Inflammatory macrophage treated with lipopolysaccharide for 1 hour (primary cell): Measurements from ENCODE around the gene CTIF.
A peak's percentile ranks its signal among the peaks of the same experiment; 100 is the strongest.

Experiments
- DNase-seq, 2 donors: peaks; one replicate each; pipeline ENCODE4 v3.0.0-alpha.2; 2020 to 2022

Gene CTIF

GRCh38 chr18:48877941-48878340, 339.1 kb downstream of the CTIF start:
- DNase-seq, result no peak

GRCh38 chr18:48878471-48878870, 339.6 kb downstream of the CTIF start:
- no peak for DNase-seq

DNA sequence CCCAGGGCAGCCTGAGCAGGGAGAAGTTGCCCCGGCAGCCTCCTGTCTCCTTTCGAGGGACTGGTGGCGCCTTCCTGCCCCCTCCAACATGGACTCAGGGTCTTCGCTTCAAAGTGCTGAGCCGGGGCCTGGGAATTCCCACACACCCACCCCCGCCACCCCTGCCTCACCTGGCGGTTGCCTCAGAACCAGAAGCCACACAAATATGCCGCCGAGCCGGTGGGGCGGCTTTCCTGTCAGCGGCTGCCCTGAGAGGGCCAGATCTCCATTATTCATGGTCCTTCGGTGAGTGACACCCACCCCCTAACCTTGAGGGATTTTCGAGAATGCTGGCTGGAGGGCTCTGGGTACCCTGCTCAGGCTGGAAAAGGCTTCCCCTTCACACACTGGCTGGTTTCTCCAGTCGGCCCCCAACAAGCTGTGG, 340.2 kb downstream of the CTIF start:
- no peak for DNase-seq

DNA sequence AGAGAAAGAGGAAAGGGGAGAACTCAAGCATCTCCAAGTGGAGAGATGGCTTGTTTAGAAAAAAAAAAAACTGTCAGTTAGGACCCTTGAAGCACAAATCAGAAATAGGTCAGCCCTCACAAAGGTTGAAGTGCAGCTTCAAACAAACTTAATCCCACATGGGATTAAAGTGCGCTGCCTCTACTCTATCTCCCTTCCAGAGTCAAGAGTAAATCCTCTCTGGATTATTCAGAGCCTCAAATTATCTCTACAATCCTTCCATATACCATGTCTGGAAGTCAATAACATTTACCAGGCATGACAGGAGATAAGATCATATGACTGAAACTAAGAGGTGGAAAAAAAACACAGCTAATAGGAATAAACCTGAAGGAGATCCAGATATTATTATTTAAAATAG, 342.1 kb downstream of the CTIF start:
- no peak for DNase-seq

- DNase-seq, result no peak
These were observed 343.5 kb downstream of the CTIF start for GRCh38 chr18:48882379-48882778.

GRCh38 chr18:48884306-48884705, 345.5 kb downstream of the CTIF start:
- DNase-seq, result peak; percentile 33 to 34

DNA sequence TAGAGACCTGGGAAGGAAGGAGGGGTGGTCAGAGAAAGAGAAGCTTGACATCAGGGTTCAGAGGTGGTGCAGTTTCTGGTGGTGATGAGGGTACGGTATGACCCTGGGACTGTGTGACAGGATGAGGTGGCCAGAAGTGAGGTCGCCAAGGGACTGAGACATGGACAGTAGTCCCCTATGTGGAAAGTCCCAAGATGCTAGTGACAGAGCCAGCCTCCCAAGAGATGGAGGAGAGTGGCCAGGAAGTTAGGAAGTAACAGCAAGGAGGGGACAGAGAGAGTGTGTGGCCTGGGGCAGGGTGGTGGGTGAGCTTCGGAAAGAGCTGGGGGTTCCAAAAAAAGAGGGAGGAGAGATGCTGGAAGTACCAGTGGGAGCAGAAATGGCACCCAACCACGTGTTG, 345.9 kb downstream of the CTIF start:
- DNase-seq, result peak in 1 of 2 donors; percentile 46

- no peak for DNase-seq
These were observed 346.6 kb downstream of the CTIF start for GRCh38 chr18:48885266-48885923.

DNA sequence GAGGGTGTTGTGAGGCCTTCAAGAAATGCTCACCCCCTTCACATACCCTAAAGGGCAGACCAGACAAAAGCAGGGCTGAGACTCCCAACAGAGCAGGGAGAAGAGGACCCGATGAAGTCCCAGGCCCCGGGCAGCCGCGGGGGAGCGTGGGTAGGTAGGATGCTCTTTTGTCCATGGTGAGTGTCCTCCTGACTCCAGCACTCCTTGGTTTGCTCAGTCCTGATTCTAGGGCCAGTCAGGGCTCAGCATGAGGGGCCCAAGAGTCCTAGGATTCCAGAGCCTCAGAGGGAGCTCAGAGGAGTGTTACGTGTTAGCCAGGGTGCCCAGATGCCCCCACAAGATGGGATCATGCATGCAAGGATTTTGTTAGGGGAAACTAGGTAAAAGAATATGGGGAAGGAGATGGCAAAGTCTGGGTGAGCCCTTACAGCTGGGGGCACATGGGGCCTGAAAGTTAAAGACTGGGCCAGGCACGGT, 347.1 kb downstream of the CTIF start:
- no peak for DNase-seq

- DNase-seq, result no peak
These were observed 347.9 kb downstream of the CTIF start for GRCh38 chr18:48886520-48887293.

DNA sequence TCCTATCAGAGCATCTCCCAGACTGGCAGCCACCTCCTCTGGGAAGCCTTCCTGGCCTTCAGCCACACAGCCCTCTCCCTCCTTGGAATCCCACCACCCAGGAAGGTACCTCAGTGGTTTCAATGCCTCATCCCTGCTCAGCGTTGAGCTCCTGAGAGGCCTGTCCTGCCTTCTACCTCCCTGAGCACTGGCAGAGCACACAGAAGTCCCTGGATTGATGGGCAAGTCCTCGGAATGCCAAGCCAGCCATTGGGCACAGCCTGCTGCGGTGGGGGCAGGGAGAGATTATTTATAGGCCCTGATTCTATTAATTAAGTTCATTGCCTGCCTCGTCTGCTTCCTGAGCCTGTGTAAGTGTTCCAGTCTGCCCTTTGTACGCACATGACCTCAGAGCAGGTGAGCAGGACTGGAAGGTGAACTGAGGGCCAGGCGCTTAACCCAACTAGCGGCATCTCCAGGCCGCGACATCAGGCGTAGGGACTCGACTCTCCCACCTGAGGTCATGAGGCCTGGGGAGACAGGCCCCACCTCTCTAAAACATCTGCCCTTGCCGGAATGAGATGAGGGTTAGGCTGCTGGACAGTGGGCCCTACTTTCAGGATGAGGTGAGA, 348.6 kb downstream of the CTIF start:
- no peak for DNase-seq

GRCh38 chr18:48887905-48888772, 349.3 kb downstream of the CTIF start:
- no peak for DNase-seq

DNA sequence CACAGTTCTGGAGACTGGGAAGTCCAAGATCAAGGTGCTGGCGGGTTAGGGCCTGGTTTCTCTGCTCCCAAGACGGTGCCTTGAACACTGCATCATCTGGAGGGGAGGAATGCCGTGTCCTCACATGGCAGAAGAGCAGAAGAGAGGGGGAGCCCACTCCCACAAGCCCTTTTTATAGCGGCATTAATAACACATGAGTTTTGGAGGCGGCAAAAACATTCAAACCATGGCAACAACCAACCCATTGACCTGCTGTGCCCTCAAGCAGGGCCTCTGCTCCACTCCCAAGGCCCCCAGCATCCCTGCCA, 349.9 kb downstream of the CTIF start:
- no peak for DNase-seq

GRCh38 chr18:48889115-48889941, 350.5 kb downstream of the CTIF start:
- no peak for DNase-seq

DNA sequence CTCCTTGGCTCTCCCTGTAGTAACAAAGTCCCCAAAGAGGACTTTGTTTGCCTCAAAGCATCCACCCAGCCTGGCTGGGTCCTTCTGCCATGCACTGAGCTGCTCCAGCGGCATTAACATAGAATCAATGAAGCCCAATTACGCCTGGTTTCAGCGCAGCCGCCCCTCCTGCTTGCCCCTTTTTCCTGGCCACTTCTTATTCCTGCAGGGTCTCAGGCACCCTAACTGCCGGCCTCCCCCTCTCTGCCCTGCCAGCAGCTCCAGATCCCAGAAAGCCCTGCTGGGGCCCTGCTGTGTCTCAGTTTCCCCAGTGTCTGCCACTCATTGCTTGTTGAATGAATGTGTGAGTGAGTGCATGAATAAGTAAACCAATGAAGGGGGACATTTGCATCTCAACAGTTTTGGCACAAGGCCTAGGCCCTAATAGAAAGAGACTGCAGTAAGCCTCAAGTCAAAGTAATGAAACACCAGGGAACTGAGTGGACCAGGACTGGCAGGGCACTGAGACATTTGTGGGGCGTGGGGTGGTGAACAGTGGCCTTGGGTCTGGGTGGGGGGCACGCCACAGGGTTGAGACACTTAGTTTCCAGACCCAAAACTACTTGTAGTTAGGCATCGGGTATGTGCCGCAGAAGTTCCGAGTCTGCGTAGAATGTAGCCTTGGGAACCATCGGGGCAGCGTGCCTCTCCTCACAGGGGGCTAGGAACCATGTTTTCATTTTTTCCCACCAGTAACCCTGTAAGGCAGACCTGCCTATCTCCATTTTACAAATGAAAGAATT, 351.3 kb downstream of the CTIF start:
- no peak for DNase-seq

DNA sequence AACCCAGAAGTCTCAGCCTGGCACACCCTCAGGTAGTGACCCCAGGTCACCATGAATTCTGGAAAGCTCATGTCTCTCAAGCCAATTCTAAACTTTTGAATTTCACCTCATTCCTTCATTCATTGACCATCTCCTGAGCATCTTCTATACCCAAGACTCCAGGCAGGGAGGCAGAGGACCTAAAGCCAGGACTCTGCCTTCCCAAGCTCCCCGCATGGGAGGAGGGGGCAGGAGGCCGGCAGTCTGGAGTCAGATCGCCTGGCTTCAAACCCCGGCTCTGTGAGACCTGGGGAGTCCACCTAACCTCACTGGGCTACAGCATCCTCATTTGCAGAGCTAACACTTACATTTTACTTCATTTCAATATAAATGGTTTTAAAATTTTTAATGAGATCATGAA, 352.9 kb downstream of the CTIF start:
- no peak for DNase-seq

GRCh38 chr18:48892146-48892855, 353.5 kb downstream of the CTIF start:
- no peak for DNase-seq

DNA sequence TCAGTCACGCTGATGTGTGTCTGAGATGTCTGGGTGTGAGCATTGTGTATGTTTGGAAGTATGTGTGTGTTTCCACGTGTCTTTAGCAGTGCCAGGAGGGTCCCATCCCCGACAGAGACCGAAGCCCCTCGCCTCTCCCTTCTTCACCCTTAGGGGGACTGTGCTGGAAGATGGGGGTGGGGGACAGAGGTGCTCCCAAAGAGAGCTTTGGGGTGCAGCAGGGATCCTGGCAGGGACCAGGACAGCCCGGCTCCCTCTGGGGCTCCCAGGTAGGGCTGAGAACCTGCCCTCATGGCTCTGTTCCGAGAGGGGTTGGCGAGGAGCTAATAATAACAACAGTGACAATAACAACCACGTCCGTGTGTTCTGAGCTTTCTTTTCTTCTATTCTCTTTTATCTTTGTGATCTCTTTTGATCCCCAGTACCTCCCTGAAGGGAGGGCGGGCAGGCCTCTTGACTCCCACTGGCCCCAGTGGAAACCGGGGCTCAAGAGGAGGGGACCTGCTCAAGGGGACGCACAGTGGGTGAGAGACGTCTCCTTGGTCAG, 354.3 kb downstream of the CTIF start:
- no peak for DNase-seq

- DNase-seq, result no peak
These were observed 355.1 kb downstream of the CTIF start for GRCh38 chr18:48893608-48894600.
